ENCODE data around the gene SLC41A3.

DNA sequence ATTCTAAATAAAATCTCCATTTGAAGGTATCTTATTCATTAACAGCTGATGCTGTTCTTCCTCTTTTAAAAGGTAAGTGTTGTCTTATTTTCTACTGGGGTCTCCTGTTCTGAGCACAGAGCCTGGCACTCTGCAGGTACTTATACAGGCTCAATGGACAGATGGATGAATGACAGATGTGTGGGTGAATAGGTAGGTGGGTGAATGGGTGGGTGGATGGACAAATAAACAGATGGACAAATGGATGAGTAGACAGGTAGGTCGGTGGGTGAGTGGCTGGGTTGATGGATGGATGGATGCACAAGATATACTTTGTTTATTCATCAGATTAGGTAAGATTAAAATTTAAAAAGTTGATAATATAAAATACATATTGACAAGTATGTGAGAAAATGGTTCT is 53.5 kb downstream of the SLC41A3 start:
- no peak for TF ChIP-seq EZH2 (IDR thresholded peaks at IDR 0.05; ENCODE audit: low read length, missing control alignments)
- TF ChIP-seq, protein P1, sequence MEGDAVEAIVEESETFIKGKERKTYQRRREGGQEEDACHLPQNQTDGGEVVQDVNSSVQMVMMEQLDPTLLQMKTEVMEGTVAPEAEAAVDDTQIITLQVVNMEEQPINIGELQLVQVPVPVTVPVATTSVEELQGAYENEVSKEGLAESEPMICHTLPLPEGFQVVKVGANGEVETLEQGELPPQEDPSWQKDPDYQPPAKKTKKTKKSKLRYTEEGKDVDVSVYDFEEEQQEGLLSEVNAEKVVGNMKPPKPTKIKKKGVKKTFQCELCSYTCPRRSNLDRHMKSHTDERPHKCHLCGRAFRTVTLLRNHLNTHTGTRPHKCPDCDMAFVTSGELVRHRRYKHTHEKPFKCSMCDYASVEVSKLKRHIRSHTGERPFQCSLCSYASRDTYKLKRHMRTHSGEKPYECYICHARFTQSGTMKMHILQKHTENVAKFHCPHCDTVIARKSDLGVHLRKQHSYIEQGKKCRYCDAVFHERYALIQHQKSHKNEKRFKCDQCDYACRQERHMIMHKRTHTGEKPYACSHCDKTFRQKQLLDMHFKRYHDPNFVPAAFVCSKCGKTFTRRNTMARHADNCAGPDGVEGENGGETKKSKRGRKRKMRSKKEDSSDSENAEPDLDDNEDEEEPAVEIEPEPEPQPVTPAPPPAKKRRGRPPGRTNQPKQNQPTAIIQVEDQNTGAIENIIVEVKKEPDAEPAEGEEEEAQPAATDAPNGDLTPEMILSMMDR (conservative IDR thresholded peaks at IDR 0.05 in 1 of 2, IDR thresholded peaks at IDR 0.05 in 1 of 2; ENCODE audit: low read depth in 1 of 2, low read length in 2 of 2): no peak
